Measurements from ENCODE around the gene WWTR1. TPM values are rescaled to one million over a fixed set of nuclear protein-coding genes. Genes with fewer than 3 reads are reported as not detected.

Gene WWTR1
- total RNA-seq, 4 donors from 2014 or later = 103 to 148 (median 116) TPM

DNA sequence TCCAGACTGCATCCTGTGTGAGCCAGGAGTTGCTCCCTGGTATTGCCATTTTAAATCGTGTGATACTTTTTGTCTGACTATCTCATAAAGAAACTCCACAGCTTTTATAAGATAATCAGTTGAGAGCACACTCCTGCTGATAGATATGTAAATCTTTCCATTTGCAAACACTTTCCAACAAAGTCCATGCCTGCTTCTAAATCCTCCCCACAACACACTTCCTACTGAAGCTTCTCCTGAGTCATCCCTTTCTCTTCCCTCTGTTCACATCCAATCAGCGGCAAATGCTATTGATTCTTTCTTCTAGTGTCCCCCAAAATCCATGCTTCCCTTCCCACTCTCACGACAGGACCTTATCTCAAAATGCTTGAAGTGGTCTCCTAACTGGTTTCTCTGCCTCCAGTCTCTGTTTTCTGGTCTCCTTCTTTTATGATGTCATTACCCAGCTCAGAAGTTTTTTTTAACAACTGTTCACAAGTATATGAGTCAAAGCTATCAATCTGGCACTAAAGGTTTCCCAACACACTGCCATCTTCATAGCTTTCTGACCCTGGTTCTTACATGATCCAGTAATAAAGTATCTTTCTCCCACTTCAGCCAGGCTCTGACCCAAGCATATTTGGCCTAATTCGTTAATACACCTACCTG lies 4.5 kb upstream of the WWTR1 start:
- H3K9me3 ChIP-seq = no peaks in the 10 kb centered on the region
- no peaks in the 10 kb centered on the region for H3K36me3 ChIP-seq
- H3K4me3 ChIP-seq = no peak overlapping the region
- DNase-seq = no peak
- intact Hi-C loops (cut with DNase I; ENCODE audit: low total_unique reads) = no loop called here
- peaks cover 0 to 4% of the 10 kb centered on the region in 2 donors for H3K4me1 ChIP-seq
- TF ChIP-seq, protein P1, sequence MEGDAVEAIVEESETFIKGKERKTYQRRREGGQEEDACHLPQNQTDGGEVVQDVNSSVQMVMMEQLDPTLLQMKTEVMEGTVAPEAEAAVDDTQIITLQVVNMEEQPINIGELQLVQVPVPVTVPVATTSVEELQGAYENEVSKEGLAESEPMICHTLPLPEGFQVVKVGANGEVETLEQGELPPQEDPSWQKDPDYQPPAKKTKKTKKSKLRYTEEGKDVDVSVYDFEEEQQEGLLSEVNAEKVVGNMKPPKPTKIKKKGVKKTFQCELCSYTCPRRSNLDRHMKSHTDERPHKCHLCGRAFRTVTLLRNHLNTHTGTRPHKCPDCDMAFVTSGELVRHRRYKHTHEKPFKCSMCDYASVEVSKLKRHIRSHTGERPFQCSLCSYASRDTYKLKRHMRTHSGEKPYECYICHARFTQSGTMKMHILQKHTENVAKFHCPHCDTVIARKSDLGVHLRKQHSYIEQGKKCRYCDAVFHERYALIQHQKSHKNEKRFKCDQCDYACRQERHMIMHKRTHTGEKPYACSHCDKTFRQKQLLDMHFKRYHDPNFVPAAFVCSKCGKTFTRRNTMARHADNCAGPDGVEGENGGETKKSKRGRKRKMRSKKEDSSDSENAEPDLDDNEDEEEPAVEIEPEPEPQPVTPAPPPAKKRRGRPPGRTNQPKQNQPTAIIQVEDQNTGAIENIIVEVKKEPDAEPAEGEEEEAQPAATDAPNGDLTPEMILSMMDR (IDR thresholded peaks at IDR 0.05) = no peak
- no peak for TF ChIP-seq POLR2A (IDR thresholded peaks at IDR 0.05)
- H3K27ac ChIP-seq = peak overlapping the region in 1 of 2 donors; percentile 98
- H3K27me3 ChIP-seq = no peaks in the 10 kb centered on the region

DNA sequence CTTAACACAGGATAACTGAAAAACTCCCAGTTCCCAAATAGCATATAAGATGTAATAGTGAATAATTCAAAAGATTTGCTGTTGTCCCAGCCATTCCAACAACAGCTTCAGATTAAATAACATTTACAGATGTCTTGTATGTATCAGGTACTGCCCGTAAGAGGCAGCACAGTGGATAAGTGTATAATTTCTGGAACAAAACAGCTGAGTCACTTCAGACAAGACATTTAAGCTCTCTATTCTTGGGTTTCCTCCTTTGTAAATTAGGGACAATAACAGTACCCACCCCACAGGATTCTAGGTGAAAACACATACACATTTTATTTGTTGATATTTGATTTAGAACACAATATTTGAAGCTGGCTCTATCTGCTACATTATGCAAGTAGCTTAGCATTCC lies 2.6 kb upstream of the WWTR1 start:
- intact Hi-C loops (cut with DNase I; ENCODE audit: low total_unique reads) = no loop called here
- H3K9me3 ChIP-seq = no peaks in the 10 kb centered on the region
- TF ChIP-seq POLR2A (IDR thresholded peaks at IDR 0.05) = no peak
- TF ChIP-seq, protein P1 (IDR thresholded peaks at IDR 0.05) = no peak

DNA sequence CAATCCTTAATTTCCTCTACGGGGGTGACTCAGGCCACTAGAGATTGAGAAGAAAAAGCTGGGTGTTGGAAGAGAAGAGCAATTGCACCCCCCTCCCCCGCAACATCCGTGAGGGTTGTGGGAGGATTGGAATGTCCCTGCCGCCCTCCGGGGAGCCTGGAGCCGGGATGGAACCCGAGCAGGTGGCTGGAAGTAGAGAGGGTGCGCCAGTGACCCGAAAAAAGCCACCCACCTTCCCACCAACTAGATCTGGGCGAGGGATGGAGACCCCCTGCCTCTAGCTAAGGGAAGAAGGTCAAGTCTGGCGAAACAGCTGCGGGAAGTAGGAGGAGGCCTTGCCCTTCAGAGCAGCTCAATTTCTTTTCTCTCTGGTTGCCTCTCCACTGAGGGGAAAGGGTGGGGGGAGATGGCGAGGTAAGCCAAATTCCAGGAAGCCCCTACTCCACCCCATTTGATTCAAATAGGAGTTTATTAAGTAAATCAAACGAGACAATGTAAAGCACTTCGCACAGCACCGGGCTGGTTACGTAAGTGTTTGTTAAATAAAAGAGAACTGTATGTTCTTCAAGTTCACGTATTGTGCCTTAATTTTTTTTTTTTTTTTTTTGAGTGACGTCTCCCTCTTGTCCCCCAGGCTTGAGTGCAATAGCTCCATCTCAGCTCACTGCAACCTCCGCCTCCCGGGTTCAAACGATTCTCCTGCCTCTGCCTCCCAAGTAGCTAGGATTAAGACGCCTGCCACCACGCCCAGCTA lies 1.1 kb upstream of the WWTR1 start:
- TF ChIP-seq, protein P1 (IDR thresholded peaks at IDR 0.05) = no peak
- no peak for TF ChIP-seq POLR2A (IDR thresholded peaks at IDR 0.05)
- Histone ChIP-seq H3K4me3 (peak overlapping the region; percentile 72 to 95), H3K4me1 (peaks cover 4% of the 10 kb centered on the region in 2 donors), H3K9me3 (no peaks in the 10 kb centered on the region), H3K27ac (peak overlapping the region; percentile 98), H3K36me3 (no peaks in the 10 kb centered on the region), H3K27me3 (no peaks in the 10 kb centered on the region)
- intact Hi-C loops (cut with DNase I; ENCODE audit: low total_unique reads) = loop anchor here (10.0 kb wide), 1 partner anchor 124 kb away; no protein-coding TSS in a partner anchor
- DNase-seq = peak; percentile 78 to 85

More for the DNA sequence above, 2.6 kb upstream of the WWTR1 start:
- Histone ChIP-seq H3K36me3 (no peaks in the 10 kb centered on the region), H3K27me3 (no peaks in the 10 kb centered on the region), H3K4me3 (no peak overlapping the region), H3K27ac (peak overlapping the region; percentile 98), H3K4me1 (peaks cover 0 to 4% of the 10 kb centered on the region in 2 donors)
- DNase-seq = no peak

DNA sequence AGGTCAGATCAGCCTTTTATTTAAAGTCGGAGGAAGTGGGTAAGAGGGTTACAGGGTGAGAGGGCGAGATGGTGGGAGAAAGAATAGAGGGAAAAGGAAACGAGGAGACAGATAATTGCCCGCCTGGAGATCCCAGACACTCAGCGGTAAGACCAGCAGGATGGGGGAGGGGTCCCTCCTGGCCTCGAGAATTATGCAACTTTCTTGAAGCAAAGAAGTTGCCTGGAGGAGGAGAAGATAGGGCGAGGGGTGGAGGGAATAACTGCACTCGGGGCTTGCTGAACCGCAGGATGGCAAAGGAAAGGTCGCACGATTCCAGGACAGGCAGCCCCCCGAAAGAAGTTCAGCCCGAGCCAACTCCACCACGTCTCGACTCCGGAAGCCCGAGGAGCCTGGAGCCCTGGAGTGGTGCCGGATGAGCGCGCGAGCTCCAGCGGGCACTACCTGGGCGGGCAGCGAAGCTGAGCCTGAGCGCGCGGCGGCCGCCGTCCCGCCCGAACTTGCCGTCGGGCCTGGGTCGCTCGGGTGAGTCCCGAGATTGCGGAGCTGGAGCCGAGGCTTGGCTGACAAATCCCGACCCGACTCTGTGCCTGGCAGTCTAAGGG lies 402 bp downstream of the WWTR1 start:
- peak; percentile 67 to 81 for DNase-seq
- peak overlapping the region; percentile 72 to 95 for H3K4me3 ChIP-seq
- peak overlapping the region; percentile 98 for H3K27ac ChIP-seq
- no peaks in the 10 kb centered on the region for H3K27me3 ChIP-seq
- H3K9me3 ChIP-seq = no peaks in the 10 kb centered on the region
- H3K4me1 ChIP-seq = peaks cover 4 to 10% of the 10 kb centered on the region in 2 donors
- TF ChIP-seq, protein P1 (IDR thresholded peaks at IDR 0.05) = no peak
- TF ChIP-seq POLR2A (IDR thresholded peaks at IDR 0.05) = no peak
- intact Hi-C loops (cut with DNase I; ENCODE audit: low total_unique reads) = loop anchor here (10.0 kb wide), 1 partner anchor 123 kb away; no protein-coding TSS in a partner anchor
- no peaks in the 10 kb centered on the region for H3K36me3 ChIP-seq

Measured in uterus (tissue), 4 donors.